ENCODE measurements around the gene FOLR1.
"Not testable (repeated sequence)": the region's sequence is repeated elsewhere in the genome, so short reads cannot be mapped to it uniquely, and the experiment has no call there.

Gene FOLR1

GRCh38 chr11:72155751-72156150 is 36.2 kb upstream of the FOLR1 start:
- Mint-ChIP-seq H3K4me1 (no peaks in the 10 kb centered on the region), H3K9me3 (no peaks in the 10 kb centered on the region), H3K27me3 (ENCODE audit: low read depth) (peaks cover 9% of the 10 kb centered on the region), H3K36me3 (ENCODE audit: low read depth) (no peaks in the 10 kb centered on the region), H3K27ac (no peak overlapping the region), H3K4me3 (no peak overlapping the region)
- TF ChIP-seq CTCF (IDR thresholded peaks at IDR 0.05; ENCODE audit: unreplicated experiment in 3 of 3) = no peak

GRCh38 chr11:72157131-72157530 is 34.8 kb upstream of the FOLR1 start:
- Mint-ChIP-seq H3K4me1 (no peaks in the 10 kb centered on the region), H3K27me3 (ENCODE audit: low read depth) (peaks cover 9% of the 10 kb centered on the region), H3K4me3 (no peak overlapping the region), H3K9me3 (no peaks in the 10 kb centered on the region), H3K27ac (no peak overlapping the region), H3K36me3 (ENCODE audit: low read depth) (no peaks in the 10 kb centered on the region)
- no peak for TF ChIP-seq CTCF (IDR thresholded peaks at IDR 0.05; ENCODE audit: unreplicated experiment in 3 of 3)

- H3K4me1 Mint-ChIP-seq = no peaks in the 10 kb centered on the region
- no peak for TF ChIP-seq CTCF (IDR thresholded peaks at IDR 0.05; ENCODE audit: unreplicated experiment in 3 of 3)
- H3K9me3 Mint-ChIP-seq = peaks cover 4% of the 10 kb centered on the region
- peaks cover 9% of the 10 kb centered on the region for H3K27me3 Mint-ChIP-seq (ENCODE audit: low read depth)
- H3K36me3 Mint-ChIP-seq (ENCODE audit: low read depth) = no peaks in the 10 kb centered on the region
- H3K27ac Mint-ChIP-seq = no peak overlapping the region
- no peak overlapping the region for H3K4me3 Mint-ChIP-seq
Measured at GRCh38 chr11:72160319-72160718, 31.6 kb upstream of the FOLR1 start.

- no peak overlapping the region for H3K4me3 Mint-ChIP-seq
- no peak for TF ChIP-seq CTCF (IDR thresholded peaks at IDR 0.05; ENCODE audit: unreplicated experiment in 3 of 3)
- H3K27me3 Mint-ChIP-seq (ENCODE audit: low read depth) = peaks cover 9% of the 10 kb centered on the region
- H3K4me1 Mint-ChIP-seq = no peaks in the 10 kb centered on the region
- H3K36me3 Mint-ChIP-seq (ENCODE audit: low read depth) = no peaks in the 10 kb centered on the region
- H3K27ac Mint-ChIP-seq = no peak overlapping the region
- H3K9me3 Mint-ChIP-seq = peaks cover 4% of the 10 kb centered on the region
Measured at GRCh38 chr11:72162891-72163492, 28.9 kb upstream of the FOLR1 start.

GRCh38 chr11:72164187-72164586 is 27.8 kb upstream of the FOLR1 start:
- H3K4me3 Mint-ChIP-seq; H3K27me3 Mint-ChIP-seq (ENCODE audit: low read depth); H3K36me3 Mint-ChIP-seq (ENCODE audit: low read depth); H3K9me3 Mint-ChIP-seq; H3K4me1 Mint-ChIP-seq: not testable (repeated sequence)
- peak overlapping the region in 2 of 3 experiments; percentile 77 to 78 for H3K27ac Mint-ChIP-seq

GRCh38 chr11:72169046-72169555 is 22.8 kb upstream of the FOLR1 start:
- not testable (repeated sequence) for H3K27me3 Mint-ChIP-seq (ENCODE audit: low read depth); H3K9me3 Mint-ChIP-seq; H3K36me3 Mint-ChIP-seq (ENCODE audit: low read depth); H3K4me1 Mint-ChIP-seq; H3K27ac Mint-ChIP-seq; H3K4me3 Mint-ChIP-seq

GRCh38 chr11:72169754-72170153 is 22.2 kb upstream of the FOLR1 start:
- H3K4me1 Mint-ChIP-seq; H3K27ac Mint-ChIP-seq; H3K4me3 Mint-ChIP-seq; H3K36me3 Mint-ChIP-seq (ENCODE audit: low read depth); H3K9me3 Mint-ChIP-seq; H3K27me3 Mint-ChIP-seq (ENCODE audit: low read depth): not testable (repeated sequence)

GRCh38 chr11:72172043-72172442 is 19.9 kb upstream of the FOLR1 start:
- not testable (repeated sequence) for H3K36me3 Mint-ChIP-seq (ENCODE audit: low read depth); H3K27me3 Mint-ChIP-seq (ENCODE audit: low read depth); H3K9me3 Mint-ChIP-seq; H3K4me3 Mint-ChIP-seq; H3K27ac Mint-ChIP-seq; H3K4me1 Mint-ChIP-seq
